AG09319 (cell line): ENCODE data around the gene TRIM69.
"Not testable (repeated sequence)": the region's sequence is repeated elsewhere in the genome, so short reads cannot be mapped to it uniquely, and the experiment has no call there.

Source experiments
- DNase-seq: peaks from one replicate; pipeline ENCODE4 v3.0.0-alpha.2; 2010; ENCODE audit warnings: low read depth; ENCODE audit errors: extremely low read depth
- CTCF ChIP-seq: IDR thresholded peaks from 2 replicates; pipeline ENCODE4 v1.5.1; 2011; ENCODE audit warnings: low read depth, mild to moderate bottlenecking, inconsistent platforms, low read length, moderate library complexity

The TRIM69 gene

GRCh38 chr15:44780608-44781007, 44.3 kb downstream of the TRIM69 start:
- no peak for DNase-seq
- TF ChIP-seq CTCF, result no peak

GRCh38 chr15:44781128-44781810, 44.9 kb downstream of the TRIM69 start:
- DNase-seq, result no peak
- TF ChIP-seq CTCF, result no peak

GRCh38 chr15:44782516-44782915, 46.2 kb downstream of the TRIM69 start:
- no peak for TF ChIP-seq CTCF
- DNase-seq, result no peak

GRCh38 chr15:44784918-44785274, 48.6 kb downstream of the TRIM69 start:
- not testable (repeated sequence) for DNase-seq

GRCh38 chr15:44788748-44789147, 52.4 kb downstream of the TRIM69 start:
- no peak for DNase-seq
- TF ChIP-seq CTCF, result no peak

- DNase-seq, result no peak
- TF ChIP-seq CTCF, result no peak
Observed at GRCh38 chr15:44790215-44790614, 53.9 kb downstream of the TRIM69 start.

- DNase-seq, result no peak
- TF ChIP-seq CTCF, result no peak
Observed at GRCh38 chr15:44790656-44791055, 54.3 kb downstream of the TRIM69 start.

- DNase-seq, result no peak
- TF ChIP-seq CTCF, result no peak
Observed at GRCh38 chr15:44792715-44793114, 56.4 kb downstream of the TRIM69 start.
